A673 (cell line): ENCODE results near the gene CHML. TPM values are rescaled to one million over a fixed set of nuclear protein-coding genes. Genes with fewer than 3 reads are reported as not detected.
A peak's percentile ranks its signal among the peaks of the same experiment; 100 is the strongest.

Experiments
- BruUV-seq: library from RNA; stranded (reverse); fragments of 400-500 nt; replicated peaks from 2 replicates; lab custom pipeline; 2021; lab: Mats Ljungman, UMichigan
- CTCF ChIA-PET: fragments of 300-600 bp; sonication (Branson Sonifier 250); formaldehyde crosslinking; loops from one replicate; lab custom pipeline; 2022; ENCODE audit warnings: antibody characterized with exemption; lab: Charles Lee
- POLR2A ChIA-PET: fragments of 300-600 bp; sonication (Branson Sonifier 250); formaldehyde crosslinking; loops from one replicate; lab custom pipeline; 2022; ENCODE audit warnings: antibody characterized with exemption; ENCODE audit not compliant: low non-redundant PET; lab: Charles Lee
- DNase-seq: peaks from one replicate; pipeline ENCODE4 v3.0.0-alpha.2; 2015; ENCODE audit warnings: low spot score
- H3K27ac ChIP-seq: fragments of 200-600 bp; sonication (generic); 2 replicates; pipeline ENCODE4 v1.5.1; 2016; ENCODE audit warnings: mixed run types, low read depth, mild to moderate bottlenecking, mixed read lengths, antibody characterized with exemption, low read length; ENCODE audit not compliant: poor library complexity, severe bottlenecking
- H3K27me3 ChIP-seq: fragments of 200-600 bp; sonication (generic); replicated peaks from 2 replicates; pipeline ENCODE4 v1.6.1; 2017; ENCODE audit warnings: mixed run types, low read depth, mild to moderate bottlenecking, mixed read lengths, antibody characterized with exemption, low read length; ENCODE audit not compliant: insufficient read depth, poor library complexity
- H3K36me3 ChIP-seq: fragments of 200-600 bp; sonication (generic); 2 replicates; pipeline ENCODE4 v1.6.1; 2016; ENCODE audit warnings: mixed run types, mild to moderate bottlenecking, mixed read lengths, antibody characterized with exemption, low read length; ENCODE audit not compliant: insufficient read depth, poor library complexity, severe bottlenecking
- H3K4me1 ChIP-seq: fragments of 200-600 bp; sonication (generic); 2 replicates; pipeline ENCODE4 v1.6.1; 2017; ENCODE audit warnings: mixed run types, mild to moderate bottlenecking, mixed read lengths, antibody characterized with exemption, low read length; ENCODE audit not compliant: insufficient read depth, poor library complexity, severe bottlenecking
- H3K4me3 ChIP-seq: fragments of 200-600 bp; sonication (generic); 2 replicates; pipeline ENCODE4 v1.5.1; 2016; ENCODE audit warnings: low read depth, mixed run types, mild to moderate bottlenecking, mixed read lengths, low read length; ENCODE audit not compliant: poor library complexity, severe bottlenecking
- H3K9me3 ChIP-seq: fragments of 200-600 bp; sonication (generic); 2 replicates; pipeline ENCODE4 v1.6.1; 2016; ENCODE audit warnings: mixed run types, low read depth, mild to moderate bottlenecking, mixed read lengths, antibody characterized with exemption, low read length; ENCODE audit not compliant: poor library complexity, severe bottlenecking
- CTCF ChIP-seq: fragments of 300-800, 200-600 bp; sonication (generic); conservative IDR thresholded peaks from 2 replicates; pipeline ENCODE4 v1.5.1; 2017; ENCODE audit warnings: low read depth, mild to moderate bottlenecking, antibody characterized with exemption, low read length, moderate library complexity, mixed read lengths
- EZH2 ChIP-seq: fragments of 200-600 bp; sonication (generic); IDR thresholded peaks from 2 replicates; pipeline ENCODE4 v1.6.1; 2017; ENCODE audit warnings: borderline replicate concordance, low read depth, mild to moderate bottlenecking, mixed read lengths, antibody characterized with exemption, low read length; ENCODE audit not compliant: poor library complexity, severe bottlenecking
- intact Hi-C: fragments of 100-400 bp; cut with micrococcal nuclease; formaldehyde crosslinking; loops from one replicate; pipeline ENCODE4 v1.10.0; 2022; ENCODE audit not compliant: unreplicated experiment
- total RNA-seq: library from RNA; stranded (reverse); gene quantifications from 2 replicates; pipeline ENCODE4 v1.2.3, GENCODE V29; 2021

CHML gene
- total RNA-seq, 1 experiment from 2014 or later: 11.9 TPM

GRCh38 chr1:241630005-241630404, 10.2 kb downstream of the CHML start:
- Histone ChIP-seq H3K4me3 (no peak overlapping the region), H3K27me3 (no peaks in the 10 kb centered on the region), H3K36me3 (no peaks in the 10 kb centered on the region), H3K27ac (no peak overlapping the region), H3K9me3 (no peaks in the 10 kb centered on the region), H3K4me1 (peaks cover 18% of the 10 kb centered on the region)
- TF ChIP-seq CTCF: no peak
- no peak for TF ChIP-seq EZH2
- ChIA-PET CTCF (interaction anchor here (0.6 kb wide), 1 partner anchor 388 kb away, joined by 17 read pairs; no protein-coding TSS in a partner anchor), POLR2A (no interaction called here)
- no TSS peak for BruUV-seq
- no peak for DNase-seq
- intact Hi-C loops: no loop called here

GRCh38 chr1:241627453-241628259, 12.5 kb downstream of the CHML start:
- H3K36me3 ChIP-seq: no peaks in the 10 kb centered on the region
- POLR2A ChIA-PET: no interaction called here
- H3K27ac ChIP-seq: no peak overlapping the region
- peak; percentile 52 for DNase-seq
- TF ChIP-seq EZH2 (no peak), CTCF (peak; percentile 50)
- H3K9me3 ChIP-seq: no peaks in the 10 kb centered on the region
- H3K4me1 ChIP-seq: peaks cover 18% of the 10 kb centered on the region
- intact Hi-C loops: loop anchor here (5.0 kb wide), 1 partner anchor 95 kb away; the partner anchor contains the start of gene KMO
- H3K4me3 ChIP-seq: no peak overlapping the region
- CTCF ChIA-PET: interaction anchor here (1.0 kb wide), 1 partner anchor 17 kb away, joined by 5 read pairs; no protein-coding TSS in a partner anchor
- H3K27me3 ChIP-seq: no peaks in the 10 kb centered on the region
- BruUV-seq: no TSS peak

GRCh38 chr1:241624935-241625334, 15.2 kb downstream of the CHML start:
- intact Hi-C loops: loop anchor here (5.0 kb wide), 1 partner anchor 93 kb away; the partner anchor contains the start of gene KMO
- H3K36me3 ChIP-seq: no peaks in the 10 kb centered on the region
- no peaks in the 10 kb centered on the region for H3K27me3 ChIP-seq
- CTCF ChIA-PET: no interaction called here
- BruUV-seq: no TSS peak
- peaks cover 10% of the 10 kb centered on the region for H3K4me1 ChIP-seq
- POLR2A ChIA-PET: no interaction called here
- TF ChIP-seq CTCF: no peak
- no peak for TF ChIP-seq EZH2
- no peak overlapping the region for H3K4me3 ChIP-seq
- DNase-seq: no peak
- no peaks in the 10 kb centered on the region for H3K9me3 ChIP-seq
- H3K27ac ChIP-seq: no peak overlapping the region
